Measurements from ENCODE around the gene LIX1L. TPM values are rescaled to one million over a fixed set of nuclear protein-coding genes. Genes with fewer than 3 reads are reported as not detected.

LIX1L gene
- total and polyA plus RNA-seq, 2 of the 13 experiments (the other 11 are each of a cell fraction or from before 2014, with no cell fraction given) = 8.1 to 24.9 TPM

DNA sequence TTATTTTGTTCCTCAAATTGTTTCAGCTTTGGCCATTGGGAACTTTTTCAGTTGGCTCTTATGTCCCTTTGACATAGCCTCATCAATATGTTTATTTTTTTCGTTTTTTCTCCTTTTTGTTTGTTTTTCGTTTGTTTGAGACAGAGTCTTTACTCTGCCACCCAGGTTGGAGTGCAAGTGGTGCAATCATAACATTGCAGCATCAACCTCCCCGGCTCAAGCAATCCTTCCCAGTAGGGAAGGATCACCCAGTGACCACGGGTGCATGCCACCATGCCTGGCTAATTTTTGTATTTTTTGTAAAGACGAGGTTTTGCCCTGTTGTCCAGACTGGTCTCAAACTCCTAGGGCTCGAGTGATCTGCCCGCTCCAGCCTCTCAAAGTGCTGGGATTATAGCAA, 14.8 kb upstream of the LIX1L start (continued):
- TF ChIP-seq ZBTB21 (CRISPR knock-in tag; IDR thresholded peaks at IDR 0.05) (no peak), ZNF333 (CRISPR knock-in tag; IDR thresholded peaks at IDR 0.05; ENCODE audit: borderline replicate concordance) (no peak), HOXA3 (CRISPR knock-in tag; IDR thresholded peaks at IDR 0.05) (peak; percentile 27; the same call in 1 of the 2 replicates), MIER2 (CRISPR knock-in tag; IDR thresholded peaks at IDR 0.05) (no peak), ZNF614 (CRISPR knock-in tag; IDR thresholded peaks at IDR 0.05; ENCODE audit: borderline replicate concordance) (no peak), NR2F2 (IDR thresholded peaks at IDR 0.05; ENCODE audit: borderline replicate concordance, low read depth) (no peak), SIX4 (CRISPR knock-in tag; IDR thresholded peaks at IDR 0.05) (no peak), ZNF816 (CRISPR knock-in tag; IDR thresholded peaks at IDR 0.05; ENCODE audit: borderline replicate concordance) (no peak), KDM3A (CRISPR knock-in tag; IDR thresholded peaks at IDR 0.05; ENCODE audit: low read depth) (0 out of 2 replicates have a peak, but pooled peaks have one; percentile 32), TEAD2 (CRISPR knock-in tag; IDR thresholded peaks at IDR 0.05) (no peak), MXI1 (IDR thresholded peaks at IDR 0.05; ENCODE audit: borderline replicate concordance, low read depth, low read length) (no peak; the same call in 2 of the 3 replicates), ETS1 (CRISPR knock-in tag; IDR thresholded peaks at IDR 0.05) (no peak)
- TF ChIP-seq, protein P1, sequence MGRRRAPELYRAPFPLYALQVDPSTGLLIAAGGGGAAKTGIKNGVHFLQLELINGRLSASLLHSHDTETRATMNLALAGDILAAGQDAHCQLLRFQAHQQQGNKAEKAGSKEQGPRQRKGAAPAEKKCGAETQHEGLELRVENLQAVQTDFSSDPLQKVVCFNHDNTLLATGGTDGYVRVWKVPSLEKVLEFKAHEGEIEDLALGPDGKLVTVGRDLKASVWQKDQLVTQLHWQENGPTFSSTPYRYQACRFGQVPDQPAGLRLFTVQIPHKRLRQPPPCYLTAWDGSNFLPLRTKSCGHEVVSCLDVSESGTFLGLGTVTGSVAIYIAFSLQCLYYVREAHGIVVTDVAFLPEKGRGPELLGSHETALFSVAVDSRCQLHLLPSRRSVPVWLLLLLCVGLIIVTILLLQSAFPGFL (CRISPR knock-in tag; IDR thresholded peaks at IDR 0.05) = no peak
- TF ChIP-seq, protein P2, sequence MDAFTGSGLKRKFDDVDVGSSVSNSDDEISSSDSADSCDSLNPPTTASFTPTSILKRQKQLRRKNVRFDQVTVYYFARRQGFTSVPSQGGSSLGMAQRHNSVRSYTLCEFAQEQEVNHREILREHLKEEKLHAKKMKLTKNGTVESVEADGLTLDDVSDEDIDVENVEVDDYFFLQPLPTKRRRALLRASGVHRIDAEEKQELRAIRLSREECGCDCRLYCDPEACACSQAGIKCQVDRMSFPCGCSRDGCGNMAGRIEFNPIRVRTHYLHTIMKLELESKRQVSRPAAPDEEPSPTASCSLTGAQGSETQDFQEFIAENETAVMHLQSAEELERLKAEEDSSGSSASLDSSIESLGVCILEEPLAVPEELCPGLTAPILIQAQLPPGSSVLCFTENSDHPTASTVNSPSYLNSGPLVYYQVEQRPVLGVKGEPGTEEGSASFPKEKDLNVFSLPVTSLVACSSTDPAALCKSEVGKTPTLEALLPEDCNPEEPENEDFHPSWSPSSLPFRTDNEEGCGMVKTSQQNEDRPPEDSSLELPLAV (CRISPR knock-in tag; conservative IDR thresholded peaks at IDR 0.05; ENCODE audit: low read depth) = no peak
- TF ChIP-seq, protein P3, sequence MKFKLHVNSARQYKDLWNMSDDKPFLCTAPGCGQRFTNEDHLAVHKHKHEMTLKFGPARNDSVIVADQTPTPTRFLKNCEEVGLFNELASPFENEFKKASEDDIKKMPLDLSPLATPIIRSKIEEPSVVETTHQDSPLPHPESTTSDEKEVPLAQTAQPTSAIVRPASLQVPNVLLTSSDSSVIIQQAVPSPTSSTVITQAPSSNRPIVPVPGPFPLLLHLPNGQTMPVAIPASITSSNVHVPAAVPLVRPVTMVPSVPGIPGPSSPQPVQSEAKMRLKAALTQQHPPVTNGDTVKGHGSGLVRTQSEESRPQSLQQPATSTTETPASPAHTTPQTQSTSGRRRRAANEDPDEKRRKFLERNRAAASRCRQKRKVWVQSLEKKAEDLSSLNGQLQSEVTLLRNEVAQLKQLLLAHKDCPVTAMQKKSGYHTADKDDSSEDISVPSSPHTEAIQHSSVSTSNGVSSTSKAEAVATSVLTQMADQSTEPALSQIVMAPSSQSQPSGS (CRISPR knock-in tag; IDR thresholded peaks at IDR 0.05) = no peak
- TF ChIP-seq, protein P4, sequence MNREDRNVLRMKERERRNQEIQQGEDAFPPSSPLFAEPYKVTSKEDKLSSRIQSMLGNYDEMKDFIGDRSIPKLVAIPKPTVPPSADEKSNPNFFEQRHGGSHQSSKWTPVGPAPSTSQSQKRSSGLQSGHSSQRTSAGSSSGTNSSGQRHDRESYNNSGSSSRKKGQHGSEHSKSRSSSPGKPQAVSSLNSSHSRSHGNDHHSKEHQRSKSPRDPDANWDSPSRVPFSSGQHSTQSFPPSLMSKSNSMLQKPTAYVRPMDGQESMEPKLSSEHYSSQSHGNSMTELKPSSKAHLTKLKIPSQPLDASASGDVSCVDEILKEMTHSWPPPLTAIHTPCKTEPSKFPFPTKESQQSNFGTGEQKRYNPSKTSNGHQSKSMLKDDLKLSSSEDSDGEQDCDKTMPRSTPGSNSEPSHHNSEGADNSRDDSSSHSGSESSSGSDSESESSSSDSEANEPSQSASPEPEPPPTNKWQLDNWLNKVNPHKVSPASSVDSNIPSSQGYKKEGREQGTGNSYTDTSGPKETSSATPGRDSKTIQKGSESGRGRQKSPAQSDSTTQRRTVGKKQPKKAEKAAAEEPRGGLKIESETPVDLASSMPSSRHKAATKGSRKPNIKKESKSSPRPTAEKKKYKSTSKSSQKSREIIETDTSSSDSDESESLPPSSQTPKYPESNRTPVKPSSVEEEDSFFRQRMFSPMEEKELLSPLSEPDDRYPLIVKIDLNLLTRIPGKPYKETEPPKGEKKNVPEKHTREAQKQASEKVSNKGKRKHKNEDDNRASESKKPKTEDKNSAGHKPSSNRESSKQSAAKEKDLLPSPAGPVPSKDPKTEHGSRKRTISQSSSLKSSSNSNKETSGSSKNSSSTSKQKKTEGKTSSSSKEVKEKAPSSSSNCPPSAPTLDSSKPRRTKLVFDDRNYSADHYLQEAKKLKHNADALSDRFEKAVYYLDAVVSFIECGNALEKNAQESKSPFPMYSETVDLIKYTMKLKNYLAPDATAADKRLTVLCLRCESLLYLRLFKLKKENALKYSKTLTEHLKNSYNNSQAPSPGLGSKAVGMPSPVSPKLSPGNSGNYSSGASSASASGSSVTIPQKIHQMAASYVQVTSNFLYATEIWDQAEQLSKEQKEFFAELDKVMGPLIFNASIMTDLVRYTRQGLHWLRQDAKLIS (CRISPR knock-in tag; IDR thresholded peaks at IDR 0.05) = no peak
- TF ChIP-seq, protein P5, sequence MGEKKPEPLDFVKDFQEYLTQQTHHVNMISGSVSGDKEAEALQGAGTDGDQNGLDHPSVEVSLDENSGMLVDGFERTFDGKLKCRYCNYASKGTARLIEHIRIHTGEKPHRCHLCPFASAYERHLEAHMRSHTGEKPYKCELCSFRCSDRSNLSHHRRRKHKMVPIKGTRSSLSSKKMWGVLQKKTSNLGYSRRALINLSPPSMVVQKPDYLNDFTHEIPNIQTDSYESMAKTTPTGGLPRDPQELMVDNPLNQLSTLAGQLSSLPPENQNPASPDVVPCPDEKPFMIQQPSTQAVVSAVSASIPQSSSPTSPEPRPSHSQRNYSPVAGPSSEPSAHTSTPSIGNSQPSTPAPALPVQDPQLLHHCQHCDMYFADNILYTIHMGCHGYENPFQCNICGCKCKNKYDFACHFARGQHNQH (CRISPR knock-in tag; IDR thresholded peaks at IDR 0.05) = no peak
- TF ChIP-seq, protein P6, sequence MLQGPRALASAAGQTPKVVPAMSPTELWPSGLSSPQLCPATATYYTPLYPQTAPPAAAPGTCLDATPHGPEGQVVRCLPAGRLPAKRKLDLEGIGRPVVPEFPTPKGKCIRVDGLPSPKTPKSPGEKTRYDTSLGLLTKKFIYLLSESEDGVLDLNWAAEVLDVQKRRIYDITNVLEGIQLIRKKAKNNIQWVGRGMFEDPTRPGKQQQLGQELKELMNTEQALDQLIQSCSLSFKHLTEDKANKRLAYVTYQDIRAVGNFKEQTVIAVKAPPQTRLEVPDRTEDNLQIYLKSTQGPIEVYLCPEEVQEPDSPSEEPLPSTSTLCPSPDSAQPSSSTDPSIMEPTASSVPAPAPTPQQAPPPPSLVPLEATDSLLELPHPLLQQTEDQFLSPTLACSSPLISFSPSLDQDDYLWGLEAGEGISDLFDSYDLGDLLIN (CRISPR knock-in tag; IDR thresholded peaks at IDR 0.05; ENCODE audit: borderline replicate concordance) = no peak

All from HepG2 (cell line).